HUDEP-2 (cell line): Measurements from ENCODE around the gene NPAS3.

Experiments used
- DNase-seq, 76 experiments: peaks; one replicate each; lab custom pipeline; 2025; ENCODE audit not compliant: unreplicated experiment in 76 of 76; lab: John Stamatoyannopoulos, UW

Gene NPAS3

DNA sequence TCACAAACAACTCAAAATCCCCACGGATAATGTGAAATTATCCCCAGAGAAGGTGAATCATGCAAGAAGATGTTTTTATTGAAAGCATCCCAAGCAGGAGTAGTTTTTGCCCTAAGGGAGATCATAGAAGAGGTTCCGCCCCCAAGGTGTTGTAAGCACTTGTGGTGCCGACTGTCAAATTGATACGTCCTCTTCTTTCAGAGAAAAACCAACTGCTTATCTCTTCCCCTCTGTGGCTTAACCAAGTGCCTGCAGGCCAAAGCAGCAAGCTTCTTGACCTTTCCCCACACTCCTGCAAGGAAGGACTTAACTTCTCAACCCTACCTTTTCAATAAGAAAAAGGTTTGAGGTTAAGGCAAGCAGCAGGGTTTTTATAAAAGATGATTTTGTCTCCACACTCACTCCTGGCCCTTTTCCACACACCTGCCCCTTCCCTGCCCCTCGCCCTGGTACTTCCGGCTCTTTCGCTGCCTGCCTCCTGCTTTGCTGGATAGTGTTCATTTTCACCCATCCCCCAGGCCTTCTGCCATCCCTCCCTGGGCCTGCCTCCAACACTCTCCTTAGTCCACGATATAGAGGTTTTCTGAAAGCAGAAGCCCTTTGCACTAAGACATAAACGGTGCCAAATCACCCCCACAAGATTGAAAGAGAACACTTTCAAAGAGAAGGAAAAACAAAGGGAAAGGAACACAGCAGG is 897.7 kb downstream of the NPAS3 start:
- peak in 7 of 76 experiments; percentile 5 to 68 (median 43) for DNase-seq

- DNase-seq, result no peak
These were observed 898.4 kb downstream of the NPAS3 start for GRCh38 chr14:33836900-33837577.

- no peak for DNase-seq
These were observed 899.4 kb downstream of the NPAS3 start for GRCh38 chr14:33837943-33838683.

DNA sequence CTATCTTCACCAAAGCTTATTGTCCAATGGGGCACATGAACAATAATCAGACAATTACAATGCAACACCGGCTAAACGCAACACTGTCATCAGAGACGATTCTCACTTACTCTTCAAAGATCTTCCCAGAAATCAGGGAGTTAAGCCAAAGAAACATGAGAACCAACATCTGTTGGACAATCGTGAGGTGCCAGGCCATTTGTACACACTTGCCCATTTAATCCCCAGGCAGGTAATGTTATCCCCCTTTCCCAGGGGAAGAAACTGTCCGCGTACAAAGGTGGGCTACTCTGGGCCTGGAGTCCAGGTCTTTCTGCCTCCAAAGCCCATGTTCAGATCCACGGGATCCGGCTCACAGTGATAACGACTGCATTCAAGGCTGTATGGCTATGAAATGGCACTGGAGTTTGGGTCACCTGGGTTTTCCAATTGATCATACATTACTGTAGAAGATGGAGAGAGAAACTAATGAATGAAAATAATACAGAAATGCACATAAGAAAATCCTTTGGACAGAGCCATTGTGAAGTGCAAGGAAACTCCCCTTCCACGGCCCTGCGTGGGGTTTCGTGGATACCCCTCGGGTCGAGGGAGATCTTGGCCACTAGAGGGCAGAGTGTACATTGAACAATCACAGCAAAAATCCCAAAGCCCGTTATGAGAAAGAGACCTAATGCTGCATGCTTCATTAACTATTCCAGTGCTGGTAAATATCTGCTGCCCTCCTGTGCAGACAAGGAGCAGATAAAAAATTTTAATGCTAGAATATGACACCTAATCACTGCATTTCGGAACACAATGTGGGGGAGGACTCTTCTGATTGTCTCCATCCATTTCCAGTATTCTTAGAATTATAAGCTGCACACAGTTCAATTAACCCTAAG is 900.8 kb downstream of the NPAS3 start:
- peak in 25 of 76 experiments; percentile 2 to 53 (median 13) for DNase-seq

- no peak for DNase-seq
These were observed 902.1 kb downstream of the NPAS3 start for GRCh38 chr14:33840797-33841196.

DNA sequence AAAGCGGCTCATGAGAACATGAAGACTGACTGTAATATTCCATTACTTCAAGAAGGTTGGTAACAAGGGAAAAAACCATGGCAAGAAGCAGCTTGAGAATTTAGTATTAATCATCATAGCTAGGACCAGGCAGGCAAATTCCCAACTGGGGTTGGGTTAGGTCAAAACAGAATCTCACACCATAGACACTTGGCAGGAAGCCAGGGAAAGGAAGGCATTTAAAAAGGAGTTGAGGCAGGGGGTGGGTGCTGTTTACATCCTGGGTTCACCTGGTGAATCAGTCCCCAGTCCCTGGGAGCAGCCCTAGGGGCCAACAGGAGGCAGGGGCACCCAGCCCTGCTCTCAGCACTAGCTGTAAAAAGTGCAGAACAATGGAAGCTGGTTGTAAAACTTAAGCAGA is 903.6 kb downstream of the NPAS3 start:
- DNase-seq, result no peak

DNA sequence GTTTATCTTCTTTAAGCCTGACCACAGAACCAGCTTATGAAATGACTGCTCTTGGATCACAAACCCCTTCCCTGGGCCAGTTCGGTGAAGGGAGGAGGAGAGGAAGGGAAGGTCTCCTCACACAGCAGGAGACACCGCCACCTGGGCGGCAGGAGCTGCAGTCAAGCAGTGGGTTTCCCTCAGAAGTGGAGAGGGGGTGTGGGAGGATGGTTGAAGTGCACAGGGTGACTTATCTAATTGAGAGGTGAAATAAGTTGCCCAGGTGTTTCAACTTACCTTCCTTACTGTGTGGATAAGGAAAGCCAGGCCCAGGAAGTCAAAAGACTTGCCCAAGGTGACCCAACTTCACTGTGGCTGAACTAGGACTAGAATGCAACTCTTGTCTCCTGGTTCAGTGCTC is 905.4 kb downstream of the NPAS3 start:
- no peak for DNase-seq

- DNase-seq, result no peak
These were observed 907.6 kb downstream of the NPAS3 start for GRCh38 chr14:33846100-33846824.

GRCh38 chr14:33847066-33847465 is 908.4 kb downstream of the NPAS3 start:
- no peak for DNase-seq

DNA sequence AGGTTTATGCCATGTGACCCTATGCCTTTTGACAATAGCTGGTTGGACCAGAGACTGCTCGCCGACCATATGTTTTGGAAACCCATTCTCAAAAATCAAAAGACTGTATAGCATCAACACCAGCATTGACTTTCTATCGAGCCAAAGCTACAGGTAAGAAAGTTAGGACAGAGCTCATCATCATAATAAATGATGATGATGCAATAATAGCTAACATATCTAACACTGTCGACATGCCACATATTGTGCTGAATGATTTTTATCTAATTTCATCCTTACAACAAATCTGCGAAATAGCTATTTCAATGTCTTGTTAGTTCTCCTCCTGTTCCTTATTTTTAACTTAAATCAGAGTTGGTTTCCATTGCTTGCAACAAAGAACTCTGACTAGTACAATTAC is 909.3 kb downstream of the NPAS3 start:
- no peak for DNase-seq

DNA sequence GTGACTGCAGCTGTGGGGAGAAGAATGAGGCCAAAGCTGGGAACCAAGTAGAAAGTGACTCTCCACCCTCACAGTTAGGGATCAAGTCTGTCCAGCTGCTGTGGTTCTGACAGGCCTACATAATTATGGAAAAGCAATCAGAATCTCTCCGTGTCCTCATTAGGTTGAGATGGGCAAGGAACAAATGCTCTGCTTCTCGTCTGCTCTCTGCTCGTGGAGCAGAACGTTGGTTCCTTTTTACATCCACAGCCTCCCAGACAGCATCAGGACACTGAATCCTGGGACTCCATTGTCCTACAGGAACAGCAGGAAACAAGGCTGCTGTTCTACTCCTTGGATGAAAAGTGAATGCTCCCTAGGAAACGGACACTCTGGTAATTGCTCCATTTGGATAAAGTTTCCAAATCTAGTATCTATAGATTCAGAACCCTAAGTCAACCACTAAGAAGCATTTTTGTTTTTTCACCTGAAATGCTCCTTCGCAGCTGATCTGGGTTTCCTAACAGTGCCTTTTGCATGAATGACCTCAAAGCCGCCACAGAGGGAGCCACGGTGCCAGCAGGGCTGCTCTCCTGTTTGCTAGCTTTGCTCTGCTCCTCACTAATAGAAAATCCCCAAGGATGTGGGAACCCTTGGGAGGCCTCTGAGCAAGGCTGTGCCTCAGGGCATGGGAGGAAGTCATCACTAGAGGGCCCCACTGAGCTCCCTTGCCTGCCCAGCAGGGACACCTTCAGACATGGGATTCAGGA is 910.2 kb downstream of the NPAS3 start:
- DNase-seq, result peak in 25 of 76 experiments; percentile 2 to 45 (median 13)

- DNase-seq, result no peak
These were observed 910.7 kb downstream of the NPAS3 start for GRCh38 chr14:33849455-33849801.

GRCh38 chr14:33850826-33851225 is 912.1 kb downstream of the NPAS3 start:
- no peak for DNase-seq

DNA sequence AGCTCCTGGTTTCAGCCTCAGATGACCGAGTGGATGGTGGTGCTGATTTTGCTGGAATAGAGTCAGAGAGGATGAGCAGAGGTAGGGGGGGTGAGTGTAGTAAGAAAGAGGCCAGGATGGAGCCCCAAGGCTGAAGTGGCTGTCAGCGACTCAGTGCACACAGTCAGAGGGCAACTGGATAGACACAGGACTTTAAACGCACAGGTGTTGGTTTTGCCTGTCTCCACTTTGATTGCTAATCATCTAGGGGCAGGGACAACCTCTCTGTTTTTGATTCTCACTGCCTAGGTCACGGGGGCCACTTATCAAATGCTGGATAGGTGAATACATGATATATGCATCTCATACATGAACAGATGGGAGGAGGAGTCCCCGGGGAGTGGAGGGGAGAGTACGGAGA is 912.7 kb downstream of the NPAS3 start:
- DNase-seq, result no peak

- DNase-seq, result no peak
These were observed 913.3 kb downstream of the NPAS3 start for GRCh38 chr14:33851931-33852330.
